ENCODE results near the gene SIX2. TPM values are rescaled to one million over a fixed set of nuclear protein-coding genes. Genes with fewer than 3 reads are reported as not detected.

SIX2 gene
- total RNA-seq, 4 donors from 2014 or later, result 0.14 to 0.32 TPM; not detected in 2

GRCh38 chr2:45000341-45000901 is 8.8 kb downstream of the SIX2 start:
- H3K4me1 ChIP-seq, result peaks cover 10 to 31% (median 20%) of the 10 kb centered on the region in 4 donors
- peak overlapping the region in 2 of 4 donors; percentile 22 to 43 for H3K4me3 ChIP-seq
- peaks cover 100% of the 10 kb centered on the region for H3K27me3 ChIP-seq
- DNase-seq, result no peak
- in situ Hi-C loops (cut with MboI; ENCODE audit: low pct_ligation_motif_present in 1 of 4, low pct_unique_long_range_greater_than_20kb in 1 of 4, low sequenced_read_pairs in 3 of 4), result no loop called here
- H3K9me3 ChIP-seq, result no peaks in the 10 kb centered on the region
- H3K27ac ChIP-seq, result no peak overlapping the region
- intact Hi-C loops (cut with DNase I; ENCODE audit: low total_unique reads), result no loop called here
- TF ChIP-seq EP300 (IDR thresholded peaks at IDR 0.05; ENCODE audit: low read depth) (no peak), POLR2A (IDR thresholded peaks at IDR 0.05) (no peak), CTCF (IDR thresholded peaks at IDR 0.05) (no peak), POLR2AphosphoS5 (IDR thresholded peaks at IDR 0.05) (no peak)
- 31% methylated on average over 22 of the region's 36 CpGs; no CpG with 5 or more reads in 1 of the 2 donors for WGBS, 2 donors (ENCODE audit: low coverage in 1 of 2)
- H3K36me3 ChIP-seq, result no peaks in the 10 kb centered on the region

- WGBS, 2 donors (ENCODE audit: low coverage in 1 of 2), result 70% methylated on average over 10 of the region's 10 CpGs; no CpG with 5 or more reads in 1 of the 2 donors
- H3K4me3 ChIP-seq, result no peak overlapping the region
- in situ Hi-C loops (cut with MboI; ENCODE audit: low pct_ligation_motif_present in 1 of 4, low pct_unique_long_range_greater_than_20kb in 1 of 4, low sequenced_read_pairs in 3 of 4) (loop anchor here in 1 of 4 donors (25.0 kb wide), 1 partner anchor 588 kb away; no protein-coding TSS in a partner anchor), intact Hi-C loops (cut with DNase I; ENCODE audit: low total_unique reads) (no loop called here)
- H3K27me3 ChIP-seq, result peaks cover 99% of the 10 kb centered on the region
- no peak for DNase-seq
- no peak for TF ChIP-seq CTCF (IDR thresholded peaks at IDR 0.05)
- no peak for TF ChIP-seq POLR2AphosphoS5 (IDR thresholded peaks at IDR 0.05)
- peaks cover 10 to 23% (median 17%) of the 10 kb centered on the region in 4 donors for H3K4me1 ChIP-seq
- H3K27ac ChIP-seq, result no peak overlapping the region
- H3K9me3 ChIP-seq, result no peaks in the 10 kb centered on the region
- no peaks in the 10 kb centered on the region for H3K36me3 ChIP-seq
These were observed 9.7 kb downstream of the SIX2 start for GRCh38 chr2:44999540-44999939.

- Histone ChIP-seq H3K36me3 (no peaks in the 10 kb centered on the region), H3K9me3 (no peaks in the 10 kb centered on the region), H3K27ac (no peak overlapping the region), H3K27me3 (peaks cover 99% of the 10 kb centered on the region), H3K4me1 (peaks cover 9 to 13% (median 10%) of the 10 kb centered on the region in 4 donors), H3K4me3 (no peak overlapping the region)
- in situ Hi-C loops (cut with MboI; ENCODE audit: low pct_ligation_motif_present in 1 of 4, low pct_unique_long_range_greater_than_20kb in 1 of 4, low sequenced_read_pairs in 3 of 4) (loop anchor here in 1 of 4 donors (25.0 kb wide), 1 partner anchor 589 kb away; no protein-coding TSS in a partner anchor), intact Hi-C loops (cut with DNase I; ENCODE audit: low total_unique reads) (no loop called here)
- no peak for DNase-seq
- WGBS, 2 donors (ENCODE audit: low coverage in 1 of 2), result 78 to 83% methylated on average over 1 of the region's 1 CpG
- TF ChIP-seq EP300 (IDR thresholded peaks at IDR 0.05; ENCODE audit: low read depth), result no peak
- no peak for TF ChIP-seq POLR2AphosphoS5 (IDR thresholded peaks at IDR 0.05)
- TF ChIP-seq POLR2A (IDR thresholded peaks at IDR 0.05), result no peak
- no peak for TF ChIP-seq CTCF (IDR thresholded peaks at IDR 0.05)
These were observed 11.3 kb downstream of the SIX2 start for GRCh38 chr2:44997963-44998362.

- Histone ChIP-seq H3K4me3 (no peak overlapping the region), H3K4me1 (peaks cover 7 to 11% (median 8%) of the 10 kb centered on the region in 4 donors), H3K27ac (no peak overlapping the region), H3K27me3 (peaks cover 99% of the 10 kb centered on the region), H3K9me3 (peaks cover 0 to 3% of the 10 kb centered on the region in 2 donors), H3K36me3 (no peaks in the 10 kb centered on the region)
- no peak for DNase-seq
- intact Hi-C loops (cut with DNase I; ENCODE audit: low total_unique reads) (no loop called here), in situ Hi-C loops (cut with MboI; ENCODE audit: low pct_ligation_motif_present in 1 of 4, low pct_unique_long_range_greater_than_20kb in 1 of 4, low sequenced_read_pairs in 3 of 4) (loop anchor here in 1 of 4 donors (25.0 kb wide), 1 partner anchor 591 kb away; no protein-coding TSS in a partner anchor)
- TF ChIP-seq CTCF (IDR thresholded peaks at IDR 0.05) (no peak), EP300 (IDR thresholded peaks at IDR 0.05; ENCODE audit: low read depth) (no peak), POLR2AphosphoS5 (IDR thresholded peaks at IDR 0.05) (no peak), POLR2A (IDR thresholded peaks at IDR 0.05) (no peak)
- 72 to 79% methylated on average over 3 to 6 of the region's 6 CpGs for WGBS, 2 donors (ENCODE audit: low coverage in 1 of 2)
These were observed 12.9 kb downstream of the SIX2 start for GRCh38 chr2:44996356-44996755.
